HG03135 (cell line): Measurements from ENCODE around the gene LAMA2.
"Not testable (repeated sequence)": the region's sequence is repeated elsewhere in the genome, so short reads cannot be mapped to it uniquely, and the experiment has no call there.

Experiments used
- ATAC-seq: cut with Tn5 transposase; IDR thresholded peaks from one replicate; pipeline ENCODE4 v1.9.1; 2021; ENCODE audit warnings: mild to moderate bottlenecking, moderate library complexity; ENCODE audit not compliant: unreplicated experiment

Gene LAMA2

GRCh38 chr6:129164032-129164431 lies 281.1 kb downstream of the LAMA2 start:
- ATAC-seq, result no peak

DNA sequence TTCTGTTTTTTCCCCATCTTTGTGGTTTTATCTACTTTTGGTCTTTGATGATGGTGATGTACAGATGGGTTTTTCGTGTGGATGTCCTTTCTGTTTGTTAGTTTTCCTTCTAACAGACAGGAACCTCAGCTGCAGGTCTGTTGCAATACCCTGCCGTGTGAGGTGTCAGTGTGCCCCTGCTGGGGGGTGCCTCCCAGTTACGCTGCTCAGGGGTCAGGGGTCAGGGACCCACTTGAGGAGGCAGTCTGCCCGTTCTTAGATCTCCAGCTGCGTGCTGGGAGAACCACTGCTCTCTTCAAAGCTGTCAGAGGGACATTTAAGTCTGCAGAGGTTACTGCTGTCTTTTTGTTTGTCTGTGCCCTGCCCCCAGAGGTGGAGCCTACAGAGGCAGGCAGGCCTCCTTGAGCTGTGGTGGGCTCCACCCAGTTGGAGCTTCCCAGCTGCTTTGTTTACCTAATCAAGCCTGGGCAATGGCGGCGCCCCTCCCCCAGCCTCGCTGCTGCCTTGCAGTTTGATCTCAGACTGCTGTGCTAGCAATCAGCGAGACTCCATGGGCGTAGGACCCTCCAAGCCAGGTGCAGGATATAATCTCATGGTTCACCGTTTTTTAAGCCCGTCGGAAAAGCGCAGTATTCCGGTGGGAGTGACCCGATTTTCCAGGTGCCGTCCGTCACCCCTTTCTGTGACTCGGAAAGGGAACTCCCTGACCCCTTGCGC lies 289.5 kb downstream of the LAMA2 start:
- not testable (repeated sequence) for ATAC-seq

DNA sequence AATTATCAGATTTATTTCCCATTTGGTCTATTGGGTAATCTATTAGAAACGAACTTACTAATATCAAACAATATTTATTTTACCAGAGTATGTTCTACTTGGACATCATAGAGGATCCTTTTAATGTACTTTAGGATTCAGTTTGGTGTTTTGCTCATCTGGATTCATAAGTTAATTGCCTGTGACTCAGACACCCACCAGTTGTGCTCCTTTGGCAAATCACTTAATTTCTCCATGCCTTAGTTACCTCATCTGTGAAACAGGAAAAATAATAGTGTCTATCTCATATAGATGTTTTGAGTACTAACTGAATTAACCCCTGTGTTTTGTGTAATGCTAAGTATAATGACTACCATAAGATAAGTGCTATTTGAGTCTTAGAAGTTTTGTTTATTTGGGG lies 292.1 kb downstream of the LAMA2 start:
- ATAC-seq, result no peak

- no peak for ATAC-seq
Measured at GRCh38 chr6:129177801-129178200, 294.9 kb downstream of the LAMA2 start.

GRCh38 chr6:129179283-129179682 lies 296.3 kb downstream of the LAMA2 start:
- ATAC-seq, result no peak

DNA sequence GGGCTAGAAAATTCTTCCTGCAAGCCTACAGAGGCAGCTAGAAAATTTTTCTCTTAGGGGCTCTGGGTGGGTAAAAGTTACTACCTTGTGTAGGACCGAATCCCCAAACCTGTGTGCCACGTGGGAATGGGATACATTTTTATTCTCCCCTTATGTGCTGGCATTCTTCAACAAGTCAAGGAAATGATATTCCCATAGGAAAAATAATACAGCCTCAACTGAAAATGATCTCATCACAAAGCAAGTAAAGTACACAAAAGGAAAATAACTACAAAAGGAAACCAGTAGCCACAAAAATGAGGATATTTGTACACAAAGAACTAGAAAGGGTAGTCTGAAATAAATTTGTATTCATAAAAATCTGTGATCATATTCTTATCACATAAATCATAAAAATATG lies 298.1 kb downstream of the LAMA2 start:
- ATAC-seq, result no peak

DNA sequence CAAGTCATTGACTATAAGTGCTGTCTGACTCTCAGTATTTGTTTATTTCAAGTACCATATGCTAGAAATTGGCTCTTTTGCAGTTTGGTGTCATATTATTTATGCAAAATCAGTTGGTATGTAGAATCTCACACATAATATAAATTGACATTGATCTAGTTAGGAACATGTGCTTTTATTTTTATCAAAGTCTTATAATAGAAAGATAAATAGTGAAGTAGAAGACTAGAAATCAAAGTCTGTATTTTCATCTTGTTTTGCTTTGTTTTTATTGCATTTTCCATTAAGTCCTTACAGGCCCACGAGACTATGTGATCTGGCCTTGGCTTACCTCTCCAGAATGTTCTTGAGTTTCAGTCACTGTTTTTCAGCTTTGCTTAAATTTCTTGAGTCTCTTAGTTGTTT lies 300.3 kb downstream of the LAMA2 start:
- ATAC-seq, result no peak

GRCh38 chr6:129183681-129184301 lies 300.9 kb downstream of the LAMA2 start:
- ATAC-seq, result no peak

DNA sequence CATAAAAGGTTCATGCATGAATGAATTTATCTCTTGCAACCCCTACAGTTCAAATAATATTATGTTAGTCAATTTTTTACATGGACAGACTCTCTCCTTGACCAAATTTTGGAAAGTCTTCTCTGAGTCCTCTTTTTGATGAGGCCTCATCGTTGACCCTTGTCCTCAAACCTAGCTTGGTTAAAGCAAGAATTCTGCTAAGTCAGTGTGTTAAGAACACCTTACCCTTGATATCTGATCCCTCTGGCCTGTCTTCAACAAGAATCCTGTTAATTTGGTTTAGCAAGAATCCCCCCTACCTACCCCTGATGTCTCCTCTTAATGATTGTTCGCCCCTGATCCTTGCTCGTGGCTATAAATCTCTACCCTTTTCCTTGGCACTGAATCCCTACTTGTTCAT lies 301.4 kb downstream of the LAMA2 start:
- no peak for ATAC-seq

DNA sequence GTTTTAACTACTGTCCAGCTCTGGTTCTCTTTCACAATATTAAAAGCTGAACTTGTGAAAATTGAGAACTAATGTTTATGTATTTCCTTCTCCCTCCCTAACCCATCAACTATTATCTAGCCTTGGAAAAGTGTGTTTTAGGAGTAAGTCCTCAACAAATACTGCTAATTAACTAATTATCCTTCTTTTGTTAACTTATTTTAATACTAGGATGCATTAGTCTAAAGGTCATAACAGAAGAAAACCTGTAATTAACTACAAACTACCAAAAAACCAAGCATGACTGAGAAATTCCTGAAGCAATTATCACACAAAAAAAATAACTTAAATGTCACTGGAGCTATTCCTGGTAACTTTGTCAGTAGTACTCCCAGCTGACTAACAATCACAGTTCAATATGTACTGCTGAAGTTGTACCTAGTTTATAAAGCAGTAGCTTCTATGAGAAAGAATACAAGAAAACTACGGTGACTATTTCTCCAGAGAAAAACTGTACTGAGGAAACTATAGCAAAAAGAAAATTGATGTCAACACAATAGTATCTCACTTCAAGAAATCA lies 301.9 kb downstream of the LAMA2 start:
- ATAC-seq, result no peak

DNA sequence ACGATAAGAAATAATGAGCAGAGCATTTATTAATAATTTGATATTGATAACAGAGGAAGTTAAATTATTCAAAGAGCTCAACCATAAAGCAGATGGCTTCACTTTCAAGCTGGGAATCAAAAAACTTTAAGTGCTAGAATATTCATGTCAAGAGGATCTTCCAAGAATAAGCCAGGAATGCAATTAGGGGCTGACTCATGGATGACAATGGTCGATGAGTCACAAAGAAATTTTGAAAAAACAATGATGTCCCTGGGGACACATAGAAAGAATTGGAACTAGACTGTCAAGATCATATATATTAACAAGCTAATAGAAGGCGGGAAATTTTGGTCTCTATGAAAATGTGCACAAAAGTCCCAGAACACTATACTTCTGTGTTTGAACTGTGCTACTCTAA lies 304.1 kb downstream of the LAMA2 start:
- no peak for ATAC-seq

- no peak for ATAC-seq
Measured at GRCh38 chr6:129188306-129188705, 305.4 kb downstream of the LAMA2 start.

GRCh38 chr6:129188795-129189194 lies 305.9 kb downstream of the LAMA2 start:
- ATAC-seq, result no peak

DNA sequence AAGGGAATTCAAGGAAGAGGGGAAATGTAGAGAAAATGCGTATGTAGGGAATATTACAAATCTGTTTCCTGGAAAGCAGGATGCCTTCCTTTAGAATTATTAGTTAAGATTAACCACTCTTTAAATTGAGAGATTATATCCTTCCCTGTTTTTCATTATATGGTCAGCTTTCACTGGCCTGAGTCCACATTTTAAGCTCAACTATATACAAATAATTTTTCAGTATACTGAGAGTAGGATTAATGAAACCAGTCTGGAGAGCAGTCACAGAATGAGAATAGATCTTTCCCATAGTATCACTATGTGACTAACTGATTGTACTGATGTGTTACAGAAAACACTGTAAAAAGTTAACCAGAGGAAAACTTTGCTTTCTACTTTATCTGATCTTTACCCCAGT lies 306.3 kb downstream of the LAMA2 start:
- no peak for ATAC-seq

- no peak for ATAC-seq
Measured at GRCh38 chr6:129191235-129191634, 308.3 kb downstream of the LAMA2 start.

DNA sequence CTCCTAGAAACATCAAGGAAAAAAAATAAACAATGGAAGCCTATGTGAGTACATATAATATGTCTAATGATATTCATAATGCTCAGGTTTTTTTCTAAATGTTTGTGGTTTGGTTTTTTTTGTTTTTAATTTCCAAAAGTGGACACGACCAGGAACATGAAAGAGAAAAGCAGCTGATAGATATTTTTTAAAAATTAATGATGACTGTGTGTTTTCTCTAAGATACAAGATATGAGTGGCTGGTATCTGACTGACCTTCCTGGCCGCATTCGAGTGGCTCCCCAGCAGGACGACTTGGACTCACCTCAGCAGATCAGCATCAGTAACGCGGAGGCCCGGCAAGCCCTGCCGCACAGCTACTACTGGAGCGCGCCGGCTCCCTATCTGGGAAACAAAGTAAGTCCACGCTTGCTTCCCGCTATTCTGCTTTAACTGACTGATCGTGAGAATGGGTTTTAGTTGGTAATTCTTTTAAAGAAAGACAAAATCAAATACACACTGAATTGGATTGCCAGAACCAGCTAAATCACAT lies 309.6 kb downstream of the LAMA2 start:
- ATAC-seq, result no peak

DNA sequence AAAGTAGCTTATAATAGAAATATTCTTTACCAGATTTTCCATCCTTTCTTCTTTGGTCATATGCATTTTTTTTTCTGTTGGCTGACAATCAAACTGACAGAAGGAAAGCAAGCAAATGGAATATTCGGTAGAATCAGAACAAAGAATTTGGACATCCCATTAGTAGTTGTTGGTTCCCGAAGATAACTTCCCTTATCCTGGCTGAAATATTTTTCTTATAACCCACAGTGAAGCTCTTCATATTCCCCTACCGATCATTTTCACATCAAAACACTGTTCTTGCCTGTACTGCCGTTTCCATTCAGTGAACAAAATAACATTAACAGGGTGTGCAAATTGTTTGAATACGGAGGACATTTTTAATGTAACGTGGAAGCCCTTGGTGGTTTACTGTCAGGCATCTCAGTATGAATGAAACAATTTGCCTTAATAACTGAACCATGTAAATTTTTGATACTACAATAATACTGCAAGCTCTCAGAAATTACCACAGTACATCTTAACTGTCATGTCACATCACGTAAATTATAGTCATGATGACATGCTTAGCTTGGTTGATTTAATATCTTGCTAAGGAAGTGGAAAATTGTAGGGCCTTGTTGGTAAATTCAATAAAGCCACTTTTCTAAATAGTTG lies 311.5 kb downstream of the LAMA2 start:
- no peak for ATAC-seq

DNA sequence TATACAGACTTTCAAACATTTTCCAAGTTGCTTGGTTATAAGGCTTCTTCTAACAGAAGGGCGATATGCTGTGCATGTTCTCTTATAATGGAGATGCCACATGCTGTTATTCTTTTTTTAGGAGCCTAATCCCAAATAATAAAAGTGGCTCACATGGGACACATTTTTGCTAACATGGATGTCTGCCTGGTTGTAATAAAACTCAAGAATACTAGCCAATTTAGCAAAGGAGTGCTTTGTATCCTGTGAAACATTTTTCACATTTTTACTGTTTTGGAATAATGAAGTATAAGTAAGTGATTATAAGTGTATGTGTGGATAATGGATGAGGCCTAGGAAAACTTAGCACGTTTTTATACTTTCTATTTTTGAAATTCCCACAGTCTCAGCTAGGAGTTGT lies 312.2 kb downstream of the LAMA2 start:
- no peak for ATAC-seq

- ATAC-seq, result no peak
Measured at GRCh38 chr6:129195643-129196042, 312.7 kb downstream of the LAMA2 start.

DNA sequence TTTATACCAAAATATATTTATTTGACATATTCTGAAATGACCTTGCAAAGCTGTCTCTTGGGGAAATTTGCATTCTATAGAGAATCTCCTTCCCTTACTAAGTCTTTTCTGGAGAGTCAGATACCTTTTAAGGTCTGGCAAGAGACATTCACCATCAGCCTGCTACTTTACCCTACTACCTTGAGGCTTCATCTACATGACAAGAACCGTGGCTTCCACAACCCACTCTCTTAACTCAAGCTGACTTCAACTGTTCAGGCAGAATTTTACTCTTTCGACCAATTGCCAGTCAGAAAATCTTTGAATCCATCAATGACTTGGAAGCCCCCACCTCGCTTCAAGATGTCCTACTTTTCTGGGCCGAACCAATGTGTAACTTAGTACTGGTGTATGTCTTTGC lies 314.2 kb downstream of the LAMA2 start:
- ATAC-seq, result no peak

DNA sequence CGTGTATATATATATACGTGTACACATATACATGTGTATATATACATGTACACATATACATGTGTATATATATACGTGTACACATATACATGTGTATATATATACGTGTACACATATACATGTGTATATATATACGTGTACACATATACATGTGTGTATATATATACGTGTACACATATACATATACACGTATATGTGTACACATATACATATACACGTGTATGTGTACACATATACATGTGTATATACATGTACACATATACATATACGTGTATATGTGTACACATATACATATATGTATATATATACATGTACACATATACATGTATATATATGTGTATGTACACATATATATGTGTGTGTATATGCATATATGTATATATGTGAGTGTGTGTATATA lies 317.2 kb downstream of the LAMA2 start:
- no peak for ATAC-seq
